ENCODE measurements around the gene DTNBP1. TPM values are rescaled to one million over a fixed set of nuclear protein-coding genes. Genes with fewer than 3 reads are reported as not detected.

The DTNBP1 gene
- total RNA-seq, 1 donor from 2014 or later: 19.4 TPM

DNA sequence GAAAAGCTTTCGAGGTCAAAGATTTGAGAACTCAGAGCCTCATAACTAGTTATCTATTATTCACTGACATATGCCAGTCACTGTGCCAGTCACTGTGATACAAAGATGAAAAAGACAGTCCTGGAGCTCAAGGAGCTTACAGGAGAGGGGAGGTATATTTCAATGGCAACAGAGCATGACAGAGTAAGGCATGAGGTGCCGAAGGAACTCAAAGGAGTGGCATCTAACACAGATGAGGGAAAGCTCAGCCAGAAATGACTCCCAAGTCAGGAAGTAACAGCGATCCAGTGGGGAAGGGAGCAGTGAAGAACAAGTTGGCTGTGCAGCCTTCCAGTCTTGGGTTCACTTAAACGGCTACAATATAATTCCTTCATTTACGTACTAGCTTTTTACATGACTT, 46.6 kb downstream of the DTNBP1 start:
- Mint-ChIP-seq H3K4me3 (no peak overlapping the region), H3K36me3 (peaks cover 25% of the 10 kb centered on the region), H3K9me3 (peaks cover 27% of the 10 kb centered on the region), H3K27me3 (ENCODE audit: low read depth) (no peaks in the 10 kb centered on the region), H3K27ac (no peak overlapping the region), H3K4me1 (peaks cover 4% of the 10 kb centered on the region)
- DNase-seq (ENCODE audit: low spot score in 2 of 2, unreplicated experiment in 2 of 2): no peak
- TF ChIP-seq, protein P1, sequence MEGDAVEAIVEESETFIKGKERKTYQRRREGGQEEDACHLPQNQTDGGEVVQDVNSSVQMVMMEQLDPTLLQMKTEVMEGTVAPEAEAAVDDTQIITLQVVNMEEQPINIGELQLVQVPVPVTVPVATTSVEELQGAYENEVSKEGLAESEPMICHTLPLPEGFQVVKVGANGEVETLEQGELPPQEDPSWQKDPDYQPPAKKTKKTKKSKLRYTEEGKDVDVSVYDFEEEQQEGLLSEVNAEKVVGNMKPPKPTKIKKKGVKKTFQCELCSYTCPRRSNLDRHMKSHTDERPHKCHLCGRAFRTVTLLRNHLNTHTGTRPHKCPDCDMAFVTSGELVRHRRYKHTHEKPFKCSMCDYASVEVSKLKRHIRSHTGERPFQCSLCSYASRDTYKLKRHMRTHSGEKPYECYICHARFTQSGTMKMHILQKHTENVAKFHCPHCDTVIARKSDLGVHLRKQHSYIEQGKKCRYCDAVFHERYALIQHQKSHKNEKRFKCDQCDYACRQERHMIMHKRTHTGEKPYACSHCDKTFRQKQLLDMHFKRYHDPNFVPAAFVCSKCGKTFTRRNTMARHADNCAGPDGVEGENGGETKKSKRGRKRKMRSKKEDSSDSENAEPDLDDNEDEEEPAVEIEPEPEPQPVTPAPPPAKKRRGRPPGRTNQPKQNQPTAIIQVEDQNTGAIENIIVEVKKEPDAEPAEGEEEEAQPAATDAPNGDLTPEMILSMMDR (IDR thresholded peaks at IDR 0.05; ENCODE audit: unreplicated experiment): no peak

DNA sequence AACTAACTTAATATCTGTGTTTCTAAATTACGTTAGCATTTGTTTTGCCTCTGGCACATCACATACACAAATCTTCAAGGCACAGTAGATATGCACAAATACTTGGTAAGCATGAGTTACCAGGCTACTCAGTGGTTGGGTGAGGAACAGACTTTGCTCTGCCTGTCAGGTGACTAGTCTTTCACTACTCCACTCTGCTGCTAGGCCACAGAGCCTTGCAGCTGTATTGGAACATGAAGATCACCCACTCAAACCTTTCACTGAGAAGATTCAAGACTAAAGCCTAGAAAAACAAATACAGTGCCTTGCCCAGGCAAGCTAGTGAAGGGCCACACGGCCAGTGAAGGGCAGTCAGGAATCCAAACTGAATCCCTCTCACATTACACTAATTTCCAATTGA, 47.0 kb downstream of the DTNBP1 start:
- Mint-ChIP-seq H3K36me3 (peaks cover 29% of the 10 kb centered on the region), H3K9me3 (peaks cover 30% of the 10 kb centered on the region), H3K27me3 (ENCODE audit: low read depth) (no peaks in the 10 kb centered on the region), H3K27ac (no peak overlapping the region), H3K4me3 (no peak overlapping the region), H3K4me1 (no peaks in the 10 kb centered on the region)
- TF ChIP-seq, protein P1 (IDR thresholded peaks at IDR 0.05; ENCODE audit: unreplicated experiment): no peak
- no peak for DNase-seq (ENCODE audit: low spot score in 2 of 2, unreplicated experiment in 2 of 2)

DNA sequence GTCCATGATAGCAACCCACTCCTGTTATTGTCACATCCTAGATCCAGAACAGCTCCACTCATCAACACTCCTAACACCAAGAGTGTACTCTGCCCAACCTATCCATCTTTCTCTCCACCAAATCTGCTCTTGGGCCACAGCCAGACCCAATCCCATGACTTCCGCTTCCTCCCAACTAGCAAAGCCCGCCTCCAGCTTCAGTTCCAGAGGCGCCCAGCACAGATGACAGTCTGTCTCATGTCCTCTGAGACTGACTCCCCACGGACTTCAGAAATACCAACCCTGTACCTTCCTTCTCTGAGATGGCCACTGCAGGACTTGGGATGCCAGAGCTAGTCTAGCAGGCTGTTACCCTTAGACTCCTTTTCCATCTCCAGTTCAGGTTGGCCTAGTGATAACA, 48.6 kb downstream of the DTNBP1 start:
- H3K4me1 Mint-ChIP-seq: no peaks in the 10 kb centered on the region
- H3K27ac Mint-ChIP-seq: no peak overlapping the region
- DNase-seq (ENCODE audit: low spot score in 2 of 2, unreplicated experiment in 2 of 2): no peak
- H3K9me3 Mint-ChIP-seq: peaks cover 30% of the 10 kb centered on the region
- H3K4me3 Mint-ChIP-seq: no peak overlapping the region
- TF ChIP-seq, protein P1 (IDR thresholded peaks at IDR 0.05; ENCODE audit: unreplicated experiment): no peak
- H3K27me3 Mint-ChIP-seq (ENCODE audit: low read depth): no peaks in the 10 kb centered on the region
- H3K36me3 Mint-ChIP-seq: peaks cover 43% of the 10 kb centered on the region

- Mint-ChIP-seq H3K36me3 (peaks cover 34% of the 10 kb centered on the region), H3K9me3 (peaks cover 14% of the 10 kb centered on the region), H3K27me3 (ENCODE audit: low read depth) (no peaks in the 10 kb centered on the region), H3K4me1 (no peaks in the 10 kb centered on the region), H3K4me3 (no peak overlapping the region), H3K27ac (no peak overlapping the region)
- TF ChIP-seq, protein P1 (IDR thresholded peaks at IDR 0.05; ENCODE audit: unreplicated experiment): no peak
- DNase-seq (ENCODE audit: low spot score in 2 of 2, unreplicated experiment in 2 of 2): no peak
Measured at GRCh38 chr6:15608396-15608795, 54.4 kb downstream of the DTNBP1 start.

DNA sequence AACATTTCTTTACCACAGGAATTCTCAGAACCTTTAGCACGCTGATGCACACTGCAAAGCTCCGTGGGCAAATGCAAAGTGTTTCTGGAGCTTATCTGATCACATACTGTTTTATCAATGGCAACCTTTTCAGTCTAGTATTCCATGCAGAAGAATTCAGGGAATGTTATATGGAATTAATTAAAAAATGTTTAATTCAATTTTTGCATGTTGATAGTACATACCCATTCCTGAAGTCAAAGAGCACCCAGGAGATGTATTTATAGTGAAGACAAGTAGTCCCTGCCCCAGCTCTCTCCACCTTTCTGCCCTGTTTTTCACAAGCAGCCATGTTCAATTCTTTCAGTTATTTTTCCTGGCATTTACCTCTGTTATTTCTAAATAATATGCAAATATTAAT, 55.2 kb downstream of the DTNBP1 start:
- H3K9me3 Mint-ChIP-seq: peaks cover 11% of the 10 kb centered on the region
- no peak for DNase-seq (ENCODE audit: low spot score in 2 of 2, unreplicated experiment in 2 of 2)
- H3K27me3 Mint-ChIP-seq (ENCODE audit: low read depth): no peaks in the 10 kb centered on the region
- peaks cover 30% of the 10 kb centered on the region for H3K36me3 Mint-ChIP-seq
- H3K4me1 Mint-ChIP-seq: no peaks in the 10 kb centered on the region
- H3K4me3 Mint-ChIP-seq: no peak overlapping the region
- TF ChIP-seq, protein P1 (IDR thresholded peaks at IDR 0.05; ENCODE audit: unreplicated experiment): no peak
- H3K27ac Mint-ChIP-seq: no peak overlapping the region

- H3K27me3 Mint-ChIP-seq (ENCODE audit: low read depth): no peaks in the 10 kb centered on the region
- no peak overlapping the region for H3K4me3 Mint-ChIP-seq
- TF ChIP-seq, protein P1 (IDR thresholded peaks at IDR 0.05; ENCODE audit: unreplicated experiment): no peak
- H3K36me3 Mint-ChIP-seq: peaks cover 22% of the 10 kb centered on the region
- H3K4me1 Mint-ChIP-seq: peaks cover 5% of the 10 kb centered on the region
- peaks cover 3% of the 10 kb centered on the region for H3K9me3 Mint-ChIP-seq
- H3K27ac Mint-ChIP-seq: no peak overlapping the region
- no peak for DNase-seq (ENCODE audit: low spot score in 2 of 2, unreplicated experiment in 2 of 2)
Measured at GRCh38 chr6:15606347-15606746, 56.5 kb downstream of the DTNBP1 start.
